Amniotic stem cell (primary cell): ENCODE measurements around the gene SVIL.

Source experiments
- DNase-seq: peaks from one replicate; lab custom pipeline; 2025; lab: John Stamatoyannopoulos, UW

SVIL gene, protein sequence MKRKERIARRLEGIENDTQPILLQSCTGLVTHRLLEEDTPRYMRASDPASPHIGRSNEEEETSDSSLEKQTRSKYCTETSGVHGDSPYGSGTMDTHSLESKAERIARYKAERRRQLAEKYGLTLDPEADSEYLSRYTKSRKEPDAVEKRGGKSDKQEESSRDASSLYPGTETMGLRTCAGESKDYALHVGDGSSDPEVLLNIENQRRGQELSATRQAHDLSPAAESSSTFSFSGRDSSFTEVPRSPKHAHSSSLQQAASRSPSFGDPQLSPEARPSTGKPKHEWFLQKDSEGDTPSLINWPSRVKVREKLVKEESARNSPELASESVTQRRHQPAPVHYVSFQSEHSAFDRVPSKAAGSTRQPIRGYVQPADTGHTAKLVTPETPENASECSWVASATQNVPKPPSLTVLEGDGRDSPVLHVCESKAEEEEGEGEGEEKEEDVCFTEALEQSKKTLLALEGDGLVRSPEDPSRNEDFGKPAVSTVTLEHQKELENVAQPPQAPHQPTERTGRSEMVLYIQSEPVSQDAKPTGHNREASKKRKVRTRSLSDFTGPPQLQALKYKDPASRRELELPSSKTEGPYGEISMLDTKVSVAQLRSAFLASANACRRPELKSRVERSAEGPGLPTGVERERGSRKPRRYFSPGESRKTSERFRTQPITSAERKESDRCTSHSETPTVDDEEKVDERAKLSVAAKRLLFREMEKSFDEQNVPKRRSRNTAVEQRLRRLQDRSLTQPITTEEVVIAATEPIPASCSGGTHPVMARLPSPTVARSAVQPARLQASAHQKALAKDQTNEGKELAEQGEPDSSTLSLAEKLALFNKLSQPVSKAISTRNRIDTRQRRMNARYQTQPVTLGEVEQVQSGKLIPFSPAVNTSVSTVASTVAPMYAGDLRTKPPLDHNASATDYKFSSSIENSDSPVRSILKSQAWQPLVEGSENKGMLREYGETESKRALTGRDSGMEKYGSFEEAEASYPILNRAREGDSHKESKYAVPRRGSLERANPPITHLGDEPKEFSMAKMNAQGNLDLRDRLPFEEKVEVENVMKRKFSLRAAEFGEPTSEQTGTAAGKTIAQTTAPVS (N-terminal part only)

DNA sequence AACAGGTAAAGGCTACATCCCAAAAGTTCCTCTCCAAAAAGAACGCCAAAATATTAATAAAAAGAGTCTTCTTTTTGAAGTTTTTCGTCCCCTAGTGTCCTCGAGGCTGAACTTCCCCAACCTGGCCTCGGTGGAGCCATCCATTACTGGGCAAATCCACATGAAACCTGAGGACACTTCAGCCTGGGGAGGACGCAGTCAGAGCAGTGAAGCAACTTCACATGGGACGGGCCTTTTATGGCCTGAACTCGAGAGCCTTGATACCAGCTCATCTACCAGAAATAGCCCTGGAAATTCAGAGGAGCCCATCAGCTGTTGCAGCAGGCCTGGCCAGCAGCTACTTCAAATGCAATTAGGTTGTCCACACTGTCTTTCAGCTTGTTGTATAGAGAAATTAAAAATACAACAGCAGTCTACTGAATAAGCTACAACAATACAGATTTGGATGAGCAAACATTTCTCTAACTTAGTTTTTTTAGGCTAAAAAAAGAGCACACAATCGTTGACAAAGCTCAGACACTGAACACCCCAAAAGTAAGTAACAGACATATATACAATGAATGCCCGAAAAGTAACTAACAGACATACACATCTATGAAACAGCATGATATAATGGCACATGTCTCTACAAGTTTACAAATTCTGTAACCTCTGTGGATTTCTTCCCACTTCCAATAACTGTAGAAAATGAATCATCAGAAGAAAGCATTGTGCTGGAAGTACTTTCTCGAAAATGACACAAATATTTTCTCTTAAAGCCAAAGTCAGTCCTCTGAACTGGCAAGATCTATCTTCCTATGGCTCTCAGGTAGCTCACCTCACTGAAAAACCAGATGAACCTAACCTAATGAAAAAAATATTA, at the start of gene SVIL:
Gene SVIL (minus strand): TSS at position 208 of the 862 bp plus-strand sequence. CDS start 79,913 bp downstream, outside the sequence.
- DNase-seq, result no peak

DNA sequence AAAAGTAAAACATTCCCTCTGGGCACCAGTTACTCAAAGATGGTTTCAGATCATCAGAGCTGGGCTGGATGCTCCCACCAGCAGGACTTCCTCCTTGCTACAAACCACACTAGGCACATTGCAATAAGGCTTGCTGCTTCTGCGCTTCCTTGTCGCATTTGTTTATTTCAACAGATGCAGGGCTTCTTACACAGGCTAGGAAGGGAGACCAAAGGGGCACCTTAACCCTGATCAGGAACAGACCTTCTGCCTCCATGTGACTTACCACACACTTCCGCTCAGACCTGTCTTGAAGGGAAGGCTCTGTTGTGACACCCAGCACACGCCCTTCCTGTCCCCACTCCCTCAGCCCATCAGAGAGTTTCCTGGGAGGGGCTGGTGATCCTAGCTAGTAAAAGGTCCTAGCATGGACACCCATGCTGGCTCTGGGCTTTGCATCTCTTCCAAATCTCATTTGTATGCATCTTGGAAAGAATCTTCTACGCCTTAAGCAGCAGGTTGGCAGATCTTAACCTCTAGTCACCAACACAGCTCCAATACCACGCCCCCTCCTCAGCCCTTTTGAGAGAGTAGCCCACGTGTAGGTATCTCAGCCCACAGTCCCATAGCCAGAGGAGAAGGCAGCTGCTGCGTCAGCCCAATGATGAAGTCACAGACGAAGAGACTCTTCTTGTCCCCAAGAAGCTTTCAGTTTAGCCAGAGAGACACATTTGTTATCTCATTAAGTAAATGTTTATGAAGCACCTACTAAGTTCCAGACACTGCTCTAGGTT, 47.1 kb upstream of the SVIL start:
- no peak for DNase-seq

DNA sequence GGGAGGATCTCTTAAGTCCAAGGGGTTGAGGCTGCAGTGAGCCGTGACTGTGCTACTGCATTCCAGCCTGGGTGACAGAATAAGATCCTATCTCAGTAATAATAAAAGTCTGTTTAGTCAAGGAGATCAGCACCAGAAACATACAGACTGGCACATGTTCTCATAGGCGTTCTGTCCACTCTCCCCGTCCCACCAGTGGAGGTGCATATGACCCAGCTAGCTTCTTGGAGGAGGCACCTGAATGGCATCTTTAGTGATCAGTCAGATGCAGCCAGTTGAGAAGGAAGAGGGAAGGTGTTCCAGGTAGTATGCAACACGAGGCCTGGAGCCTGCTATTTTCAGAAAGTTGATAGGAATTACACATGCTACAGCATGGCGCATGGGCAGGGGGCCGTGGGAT, 45.3 kb upstream of the SVIL start:
- DNase-seq, result no peak

DNA sequence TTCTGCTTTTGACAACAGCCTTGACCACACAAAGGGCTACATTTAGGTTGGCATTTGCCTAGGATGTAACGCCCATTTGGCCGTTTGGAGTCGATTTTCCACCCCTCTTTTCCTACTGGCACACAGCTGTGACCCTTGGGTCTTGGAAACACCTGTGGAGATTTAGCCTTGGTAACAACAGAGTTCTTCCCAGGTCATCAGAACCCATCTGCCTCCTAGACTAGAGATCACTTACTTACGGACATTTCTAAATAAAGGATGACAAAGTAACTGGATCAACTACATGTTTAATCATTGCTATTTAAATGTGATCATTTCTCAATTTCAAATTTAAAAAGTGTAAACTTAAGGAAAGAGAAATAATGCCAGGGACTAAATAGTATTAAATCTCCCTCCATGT, 42.0 kb upstream of the SVIL start:
- DNase-seq, result no peak

DNA sequence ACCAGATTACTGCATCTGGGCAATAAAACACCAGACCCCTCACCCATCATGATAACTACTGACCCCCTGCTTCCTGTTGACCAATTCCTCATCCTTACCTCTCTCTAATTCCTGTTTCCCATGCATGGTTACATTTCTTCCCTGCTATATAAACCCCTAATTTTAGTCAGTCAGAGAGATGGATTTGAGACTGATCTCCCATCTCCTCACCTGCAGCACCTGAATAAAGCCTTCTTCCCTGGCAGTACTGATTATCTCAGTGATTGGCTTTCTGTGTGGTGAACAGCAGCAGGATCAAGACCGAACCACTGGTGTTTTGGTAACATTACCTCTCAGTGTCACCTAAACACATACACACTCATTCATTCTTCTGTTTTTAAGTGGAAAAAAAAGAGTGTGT, 41.2 kb upstream of the SVIL start:
- no peak for DNase-seq

DNA sequence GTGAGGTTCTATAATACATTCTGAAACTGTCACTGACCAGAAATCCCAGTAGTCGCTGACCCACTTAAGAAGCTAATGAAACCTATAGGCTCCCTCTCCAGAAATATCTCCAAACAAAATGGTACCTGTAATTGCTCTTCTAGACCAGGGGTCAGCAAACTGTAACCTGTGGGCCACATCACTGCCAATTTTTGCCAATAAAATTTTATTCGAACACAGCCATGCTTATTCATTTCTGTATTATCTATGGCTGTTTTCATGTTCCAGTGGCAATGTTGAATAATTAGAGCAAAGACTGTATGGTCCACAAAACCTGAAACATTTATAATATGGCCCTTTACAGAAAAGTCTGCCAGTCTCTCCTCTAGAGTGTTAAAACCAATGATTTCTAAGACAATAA, 37.2 kb upstream of the SVIL start:
- no peak for DNase-seq

DNA sequence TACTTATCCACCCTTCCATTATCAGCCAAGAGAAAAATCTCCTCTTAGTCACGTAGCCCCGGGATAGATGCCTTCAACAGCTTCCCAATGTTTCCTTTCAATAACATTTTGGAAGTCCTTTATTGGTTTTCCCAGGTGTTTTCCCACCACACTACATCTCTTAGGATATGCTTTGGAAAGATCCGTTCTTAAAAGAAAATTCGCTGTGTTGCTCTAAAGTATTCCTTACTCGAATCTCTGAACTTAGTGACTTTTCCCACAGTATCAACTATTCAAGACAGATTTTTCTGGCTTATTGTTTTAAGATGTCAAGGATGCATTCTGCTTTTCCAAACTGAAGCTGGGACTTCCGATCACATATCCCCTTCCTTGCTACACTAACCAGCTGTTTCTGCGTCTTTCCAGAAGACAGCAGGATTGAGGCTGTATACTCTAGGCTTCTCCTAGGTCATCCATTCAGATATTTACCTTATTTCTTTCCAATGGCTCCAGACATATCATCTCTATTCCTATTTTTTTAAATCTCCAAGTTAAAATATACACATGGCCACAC, 36.5 kb upstream of the SVIL start:
- DNase-seq, result no peak

DNA sequence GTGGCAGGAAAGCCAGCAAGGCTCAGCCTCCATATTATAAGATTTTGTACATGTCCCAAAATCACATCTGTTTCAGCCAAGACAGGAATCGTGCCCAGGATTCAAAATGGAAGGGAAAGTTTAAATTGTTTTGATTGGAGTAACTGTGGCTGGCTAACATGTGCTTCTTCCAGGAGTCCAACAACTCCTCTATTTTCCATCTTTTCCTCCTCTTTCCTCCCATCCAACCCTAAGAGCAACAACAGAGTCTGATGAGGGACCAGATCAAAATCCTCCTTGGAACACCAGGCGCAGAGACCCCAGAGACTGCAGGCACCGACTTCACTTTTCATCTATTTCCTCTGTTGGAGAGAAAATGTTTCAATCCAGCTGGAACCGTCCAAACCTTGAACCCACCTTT, 36.0 kb upstream of the SVIL start:
- no peak for DNase-seq

DNA sequence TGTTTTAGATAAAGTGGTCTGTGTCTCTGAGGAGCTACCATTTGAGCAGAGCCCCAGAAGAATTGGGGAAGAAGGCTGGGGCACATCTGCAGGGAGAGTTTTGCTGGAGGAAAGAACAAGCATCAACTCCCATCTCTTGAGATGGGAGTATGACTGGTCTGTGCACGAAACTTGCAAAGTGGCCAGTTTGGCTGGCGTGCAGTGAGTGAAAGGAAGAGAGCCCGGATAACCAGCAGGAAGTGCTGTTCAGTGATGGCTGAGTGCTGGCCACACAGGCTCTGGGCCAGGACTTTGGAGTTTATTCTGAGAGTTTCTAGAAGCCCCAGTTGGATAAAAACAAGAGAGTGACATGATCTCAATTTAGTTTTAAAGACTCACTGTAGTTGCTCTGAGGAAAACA, 34.4 kb upstream of the SVIL start:
- no peak for DNase-seq

DNA sequence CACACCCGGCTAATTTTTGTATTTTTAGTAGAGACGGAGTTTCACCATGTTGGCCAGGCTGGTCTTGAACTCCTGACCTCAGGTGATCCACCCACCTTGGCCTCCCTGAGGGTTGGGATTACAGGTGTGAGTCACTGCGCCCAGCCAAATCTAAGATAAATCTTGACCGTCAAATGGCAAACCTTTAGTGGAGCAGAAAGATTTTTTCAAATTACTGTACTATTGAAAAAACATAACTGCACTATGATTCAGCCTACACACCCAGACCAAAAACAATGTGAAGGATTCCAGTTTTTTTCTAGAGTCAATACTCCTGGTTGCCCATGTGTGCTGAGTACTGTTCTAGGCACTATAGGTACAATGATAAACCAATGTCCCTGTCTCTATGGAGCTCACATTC, 33.9 kb upstream of the SVIL start:
- DNase-seq, result no peak

DNA sequence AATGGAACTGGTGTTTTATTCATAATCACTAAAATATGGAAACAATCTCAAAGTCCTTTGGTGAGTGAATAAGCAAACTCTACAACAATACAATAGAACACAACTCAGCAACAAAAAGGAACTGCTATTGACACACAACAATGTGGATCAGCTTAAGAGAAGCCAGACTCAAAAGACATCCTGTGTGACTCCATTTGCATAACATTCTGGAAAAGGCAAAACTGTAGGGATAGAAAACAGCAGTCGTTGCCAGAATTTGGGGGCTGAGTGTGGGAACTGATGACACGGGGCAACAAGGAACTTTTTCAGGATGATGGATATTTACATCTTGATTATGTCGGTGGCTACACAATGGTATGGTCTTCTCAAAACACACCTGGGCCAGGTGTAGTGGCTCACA, 32.4 kb upstream of the SVIL start:
- DNase-seq, result no peak

DNA sequence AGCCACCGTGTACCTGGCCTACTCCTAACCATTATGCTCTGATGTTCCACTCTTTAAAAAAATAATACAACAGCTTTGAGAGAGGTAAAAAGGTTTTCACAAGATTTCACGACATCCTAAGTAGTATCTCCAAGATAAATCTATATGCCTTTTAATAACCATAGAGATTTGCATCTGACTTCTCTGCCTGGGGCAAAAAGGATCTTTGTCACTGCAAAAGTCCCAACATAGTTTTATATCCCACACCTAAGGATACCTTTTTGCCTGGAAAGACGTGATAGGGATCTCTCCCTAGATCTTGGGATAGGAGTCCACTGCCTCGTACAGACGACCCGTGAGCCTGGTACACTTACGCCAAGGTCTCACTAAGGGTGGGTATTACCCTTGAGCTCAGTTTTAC, 31.4 kb upstream of the SVIL start:
- DNase-seq, result no peak

DNA sequence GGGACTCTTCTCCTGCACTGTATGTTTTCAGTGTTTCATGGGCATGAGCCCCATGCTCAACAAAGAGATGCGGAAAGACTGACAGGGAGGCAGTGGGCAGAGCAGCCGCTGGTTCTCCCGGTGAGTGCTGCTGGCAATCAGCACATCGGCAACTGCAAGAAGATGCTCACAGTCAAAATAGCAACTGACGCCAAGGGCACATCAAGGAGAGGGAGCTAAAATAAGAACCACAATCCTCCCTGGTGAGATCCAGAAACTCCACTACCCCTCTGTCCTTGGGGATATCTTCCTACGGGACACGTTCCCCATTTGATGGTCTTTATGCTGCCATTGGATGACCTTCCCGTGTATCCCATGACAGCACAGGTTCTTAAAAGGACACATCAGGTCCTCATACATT, 28.9 kb upstream of the SVIL start:
- no peak for DNase-seq

DNA sequence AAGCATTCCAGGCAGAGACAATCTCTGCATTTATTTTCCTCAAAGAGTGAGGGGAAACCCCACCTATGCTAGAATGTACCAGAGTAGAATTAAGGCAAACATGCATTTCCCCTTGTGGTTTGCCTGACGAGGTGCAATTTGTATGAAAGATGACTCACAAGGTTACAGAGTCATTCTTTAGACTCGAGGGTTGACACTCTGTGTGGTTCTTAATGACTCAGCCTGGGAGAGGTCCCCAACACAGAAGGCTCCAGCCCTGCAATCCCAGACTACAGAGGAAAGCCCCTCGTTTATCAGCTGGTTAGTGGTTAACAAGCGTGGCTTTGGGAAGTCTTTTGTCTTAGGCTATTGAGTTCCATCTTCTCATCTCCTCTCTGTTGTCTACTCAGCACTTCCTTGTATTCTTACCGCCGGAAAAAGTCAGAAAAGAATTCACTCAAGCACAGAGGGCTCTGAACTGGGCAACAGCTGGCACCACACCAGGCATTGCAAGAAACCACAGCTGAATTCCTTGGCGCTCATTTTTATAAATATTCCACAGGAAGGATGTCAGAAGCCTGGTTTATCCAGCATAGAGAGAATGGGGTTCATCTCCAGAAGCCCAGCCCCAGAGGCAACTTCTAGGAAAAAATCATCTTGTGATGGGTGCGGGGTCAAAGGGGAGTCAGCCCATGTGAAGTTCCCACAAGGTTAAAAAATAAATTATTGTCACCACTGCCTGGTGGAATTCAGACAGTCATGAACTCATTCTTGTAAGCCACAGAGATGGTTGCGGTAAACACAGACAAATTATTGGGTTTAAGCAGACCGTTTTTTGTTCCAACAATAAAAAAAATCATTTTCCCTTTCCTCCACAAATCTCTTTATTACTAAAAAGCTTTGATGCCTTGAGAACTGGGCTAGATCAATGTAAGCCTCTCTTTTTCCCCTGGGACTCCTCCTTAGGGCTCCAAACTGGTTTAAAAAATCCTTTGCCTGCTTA, 24.5 kb upstream of the SVIL start:
- peak; percentile 97 for DNase-seq

DNA sequence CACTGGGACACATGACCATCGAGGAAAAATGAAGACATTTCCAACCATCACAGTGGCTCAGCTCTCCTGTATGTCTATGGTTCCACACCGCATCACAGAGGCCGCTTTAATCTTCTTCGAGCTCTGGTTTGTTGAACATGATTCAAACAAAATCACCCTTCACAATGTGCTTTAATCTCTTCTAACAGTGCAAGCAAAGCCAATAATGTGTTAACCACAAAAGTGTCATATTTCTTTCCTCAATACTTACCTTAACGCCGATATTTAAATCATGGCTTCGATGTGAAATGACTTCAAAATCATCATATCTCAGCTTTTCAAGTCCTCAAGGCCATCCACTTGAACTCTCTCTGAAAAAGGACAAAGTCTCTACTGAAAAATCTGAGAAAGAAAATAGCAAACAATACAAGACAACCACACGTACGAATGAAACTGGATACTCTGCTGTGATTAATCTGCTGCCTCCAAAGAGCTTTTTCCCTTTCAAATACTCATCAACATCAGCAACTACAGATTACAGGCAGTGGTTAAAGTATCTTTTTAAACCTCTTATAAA, 23.0 kb upstream of the SVIL start:
- no peak for DNase-seq

DNA sequence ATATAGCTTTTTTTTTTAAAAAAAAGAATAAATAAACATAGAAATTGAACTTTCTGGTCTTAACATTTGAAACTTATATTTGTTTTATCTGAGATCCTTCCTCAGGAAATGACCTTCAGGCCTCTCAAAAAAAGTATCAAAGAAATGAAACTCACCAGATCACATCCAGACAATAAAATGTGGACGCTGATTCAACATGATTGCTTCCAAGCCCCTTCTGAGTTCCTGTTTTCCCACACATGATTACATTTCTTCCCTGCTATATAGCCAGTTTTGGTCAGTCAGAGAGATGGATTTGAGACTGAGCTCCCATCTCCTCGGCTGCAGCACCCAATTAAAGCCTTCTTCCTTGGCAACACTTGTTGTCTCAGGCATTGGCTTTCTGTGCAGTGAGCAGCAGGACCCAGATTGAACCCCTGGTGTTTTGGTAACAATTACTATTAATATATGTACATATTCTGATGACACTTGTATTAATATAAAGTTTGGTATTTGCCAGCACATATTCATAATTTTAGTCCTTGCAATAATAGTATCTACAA, 21.8 kb upstream of the SVIL start:
- no peak for DNase-seq

DNA sequence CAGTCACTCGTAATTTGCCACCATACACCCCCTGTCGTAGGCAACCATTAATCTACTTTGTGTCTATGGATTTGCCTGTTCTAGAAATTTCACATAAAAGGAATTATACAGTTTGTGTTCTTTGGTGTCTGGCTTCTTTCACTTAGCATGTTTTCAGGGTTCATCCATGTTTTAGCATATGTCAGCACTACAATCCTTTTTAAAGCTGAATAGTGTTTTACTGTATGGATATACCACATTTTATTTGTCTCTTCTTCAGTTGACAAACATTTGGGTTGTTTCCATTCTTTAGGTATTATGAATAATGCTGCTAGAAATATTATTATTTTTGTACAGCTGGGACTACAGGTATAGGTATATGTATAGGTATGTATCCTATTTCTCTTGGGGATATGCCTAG, 17.4 kb upstream of the SVIL start:
- no peak for DNase-seq

DNA sequence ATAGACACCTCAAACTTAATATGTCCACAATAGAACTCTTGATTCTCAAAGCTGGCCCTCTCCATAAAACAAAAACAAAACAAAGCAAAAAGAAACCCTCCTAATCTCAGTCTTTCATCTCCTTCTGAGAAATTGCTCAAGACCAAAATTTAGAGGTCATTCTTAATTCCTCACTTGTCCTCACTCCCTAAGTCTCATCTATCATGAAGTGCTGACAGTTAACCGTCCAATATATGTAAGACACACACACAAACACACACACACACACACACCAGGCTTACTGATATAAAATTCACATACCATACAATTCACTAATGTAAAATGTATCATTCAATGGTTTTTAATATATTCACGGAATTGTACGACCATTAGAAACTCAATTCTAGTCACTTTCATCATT, 17.0 kb upstream of the SVIL start:
- no peak for DNase-seq

DNA sequence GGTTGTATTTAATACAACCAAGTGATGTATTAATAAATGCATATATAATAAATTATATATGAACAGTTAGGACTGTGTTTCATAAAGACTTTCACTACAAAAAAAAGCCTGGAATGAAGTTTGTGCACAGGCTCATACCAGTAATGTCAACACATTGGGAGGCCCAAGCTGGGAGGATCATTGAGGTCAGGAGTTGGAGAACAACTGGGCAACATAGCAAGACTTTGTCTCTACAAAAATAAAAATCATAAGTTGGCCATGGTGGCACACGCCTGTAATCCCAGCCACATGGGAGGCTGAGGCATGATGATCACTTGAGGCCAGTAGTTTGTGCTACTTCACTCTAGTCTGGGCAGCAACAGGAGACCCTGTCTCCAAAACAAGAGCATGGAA, 15.8 kb upstream of the SVIL start:
- no peak for DNase-seq
